Measurements from ENCODE around the gene SCLY.

Gene SCLY

GRCh38 chr2:238022594-238023157 is 38.1 kb upstream of the SCLY start (continued):
- TF ChIP-seq, protein P1, sequence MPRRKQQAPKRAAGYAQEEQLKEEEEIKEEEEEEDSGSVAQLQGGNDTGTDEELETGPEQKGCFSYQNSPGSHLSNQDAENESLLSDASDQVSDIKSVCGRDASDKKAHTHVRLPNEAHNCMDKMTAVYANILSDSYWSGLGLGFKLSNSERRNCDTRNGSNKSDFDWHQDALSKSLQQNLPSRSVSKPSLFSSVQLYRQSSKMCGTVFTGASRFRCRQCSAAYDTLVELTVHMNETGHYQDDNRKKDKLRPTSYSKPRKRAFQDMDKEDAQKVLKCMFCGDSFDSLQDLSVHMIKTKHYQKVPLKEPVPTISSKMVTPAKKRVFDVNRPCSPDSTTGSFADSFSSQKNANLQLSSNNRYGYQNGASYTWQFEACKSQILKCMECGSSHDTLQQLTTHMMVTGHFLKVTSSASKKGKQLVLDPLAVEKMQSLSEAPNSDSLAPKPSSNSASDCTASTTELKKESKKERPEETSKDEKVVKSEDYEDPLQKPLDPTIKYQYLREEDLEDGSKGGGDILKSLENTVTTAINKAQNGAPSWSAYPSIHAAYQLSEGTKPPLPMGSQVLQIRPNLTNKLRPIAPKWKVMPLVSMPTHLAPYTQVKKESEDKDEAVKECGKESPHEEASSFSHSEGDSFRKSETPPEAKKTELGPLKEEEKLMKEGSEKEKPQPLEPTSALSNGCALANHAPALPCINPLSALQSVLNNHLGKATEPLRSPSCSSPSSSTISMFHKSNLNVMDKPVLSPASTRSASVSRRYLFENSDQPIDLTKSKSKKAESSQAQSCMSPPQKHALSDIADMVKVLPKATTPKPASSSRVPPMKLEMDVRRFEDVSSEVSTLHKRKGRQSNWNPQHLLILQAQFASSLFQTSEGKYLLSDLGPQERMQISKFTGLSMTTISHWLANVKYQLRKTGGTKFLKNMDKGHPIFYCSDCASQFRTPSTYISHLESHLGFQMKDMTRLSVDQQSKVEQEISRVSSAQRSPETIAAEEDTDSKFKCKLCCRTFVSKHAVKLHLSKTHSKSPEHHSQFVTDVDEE (CRISPR knock-in tag; IDR thresholded peaks at IDR 0.05): no peak
- TF ChIP-seq ZFP30 (CRISPR knock-in tag; IDR thresholded peaks at IDR 0.05) (no peak), PATZ1 (CRISPR knock-in tag; IDR thresholded peaks at IDR 0.05; ENCODE audit: borderline replicate concordance) (no peak)

GRCh38 chr2:238023608-238024007 is 37.2 kb upstream of the SCLY start:
- no peak for ATAC-seq
- TF ChIP-seq CSDC2 (CRISPR knock-in tag; IDR thresholded peaks at IDR 0.05) (no peak), ZNF8 (CRISPR knock-in tag; IDR thresholded peaks at IDR 0.05) (no peak), PATZ1 (CRISPR knock-in tag; IDR thresholded peaks at IDR 0.05; ENCODE audit: borderline replicate concordance) (no peak), ZNF70 (CRISPR knock-in tag; IDR thresholded peaks at IDR 0.05) (no peak), SNAI2 (CRISPR knock-in tag; IDR thresholded peaks at IDR 0.05) (no peak), ZNF565 (CRISPR knock-in tag; conservative IDR thresholded peaks at IDR 0.05; ENCODE audit: low read depth) (no peak), ZC3H10 (CRISPR knock-in tag; IDR thresholded peaks at IDR 0.05) (no peak), ESRRG (CRISPR knock-in tag; IDR thresholded peaks at IDR 0.05) (no peak), TOX (CRISPR knock-in tag; IDR thresholded peaks at IDR 0.05; ENCODE audit: borderline replicate concordance) (no peak), RARB (CRISPR knock-in tag; IDR thresholded peaks at IDR 0.05) (no peak)
- TF ChIP-seq, protein P2, sequence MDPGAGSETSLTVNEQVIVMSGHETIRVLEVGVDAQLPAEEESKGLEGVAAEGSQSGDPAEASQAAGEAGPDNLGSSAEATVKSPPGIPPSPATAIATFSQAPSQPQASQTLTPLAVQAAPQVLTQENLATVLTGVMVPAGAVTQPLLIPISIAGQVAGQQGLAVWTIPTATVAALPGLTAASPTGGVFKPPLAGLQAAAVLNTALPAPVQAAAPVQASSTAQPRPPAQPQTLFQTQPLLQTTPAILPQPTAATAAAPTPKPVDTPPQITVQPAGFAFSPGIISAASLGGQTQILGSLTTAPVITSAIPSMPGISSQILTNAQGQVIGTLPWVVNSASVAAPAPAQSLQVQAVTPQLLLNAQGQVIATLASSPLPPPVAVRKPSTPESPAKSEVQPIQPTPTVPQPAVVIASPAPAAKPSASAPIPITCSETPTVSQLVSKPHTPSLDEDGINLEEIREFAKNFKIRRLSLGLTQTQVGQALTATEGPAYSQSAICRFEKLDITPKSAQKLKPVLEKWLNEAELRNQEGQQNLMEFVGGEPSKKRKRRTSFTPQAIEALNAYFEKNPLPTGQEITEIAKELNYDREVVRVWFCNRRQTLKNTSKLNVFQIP (CRISPR knock-in tag; IDR thresholded peaks at IDR 0.05; ENCODE audit: borderline replicate concordance, low read depth): no peak

- no peak; the same call in 2 of the 3 replicates for ATAC-seq
- no peak for TF ChIP-seq CSDC2 (CRISPR knock-in tag; IDR thresholded peaks at IDR 0.05)
- no peak for TF ChIP-seq SNAI2 (CRISPR knock-in tag; IDR thresholded peaks at IDR 0.05)
- no peak for TF ChIP-seq TOX (CRISPR knock-in tag; IDR thresholded peaks at IDR 0.05; ENCODE audit: borderline replicate concordance)
- no peak for TF ChIP-seq PPARA (CRISPR knock-in tag; IDR thresholded peaks at IDR 0.05; ENCODE audit: borderline replicate concordance)
Measured at GRCh38 chr2:238024986-238025385, 35.8 kb upstream of the SCLY start.

DNA sequence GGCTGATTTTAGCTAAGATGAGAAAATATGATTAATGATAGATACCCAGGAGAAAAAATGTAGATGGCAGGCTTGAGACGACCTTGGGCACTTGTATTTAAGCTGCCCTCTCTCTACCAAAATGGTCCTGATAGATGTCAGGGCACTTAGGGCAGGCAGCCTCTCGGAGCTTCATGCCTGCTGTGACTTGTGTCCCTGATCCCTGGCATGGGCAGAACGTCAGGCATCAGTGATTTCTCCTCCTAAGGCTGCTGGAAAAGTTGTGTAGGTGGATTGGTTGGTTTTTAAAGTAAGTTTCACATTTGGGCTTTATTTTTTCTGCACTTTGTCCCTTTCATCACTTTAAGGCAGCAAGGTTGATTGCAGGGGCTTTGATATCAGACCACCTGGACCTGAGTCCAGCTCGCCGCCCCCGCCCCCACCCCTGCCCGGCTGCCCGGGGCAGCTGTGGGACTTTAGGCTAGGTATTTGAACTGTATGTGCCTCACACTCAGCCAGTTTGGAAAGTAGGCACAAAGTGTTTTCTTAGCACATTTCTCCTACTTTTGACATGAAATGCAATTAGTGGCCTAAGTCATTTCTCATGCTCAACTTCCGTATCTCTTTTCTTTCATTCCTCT is 35.0 kb upstream of the SCLY start:
- ATAC-seq: no peak
- TF ChIP-seq CSRNP3 (CRISPR knock-in tag; IDR thresholded peaks at IDR 0.05): no peak
- no peak for TF ChIP-seq TCF4 (CRISPR knock-in tag; IDR thresholded peaks at IDR 0.05; ENCODE audit: borderline replicate concordance)
- no peak for TF ChIP-seq GLIS3 (CRISPR knock-in tag; IDR thresholded peaks at IDR 0.05)
- TF ChIP-seq ZC3H10 (CRISPR knock-in tag; IDR thresholded peaks at IDR 0.05): no peak
- TF ChIP-seq ZFP3 (CRISPR knock-in tag; IDR thresholded peaks at IDR 0.05): no peak
- no peak for TF ChIP-seq TOX (CRISPR knock-in tag; IDR thresholded peaks at IDR 0.05; ENCODE audit: borderline replicate concordance)
- no peak for TF ChIP-seq RARB (CRISPR knock-in tag; IDR thresholded peaks at IDR 0.05)
- no peak for TF ChIP-seq CREB5 (CRISPR knock-in tag; IDR thresholded peaks at IDR 0.05; ENCODE audit: low read depth)
- no peak for TF ChIP-seq ZNF70 (CRISPR knock-in tag; IDR thresholded peaks at IDR 0.05)
- no peak for TF ChIP-seq ZFP30 (CRISPR knock-in tag; IDR thresholded peaks at IDR 0.05)
- no peak for TF ChIP-seq BACH2 (CRISPR knock-in tag; IDR thresholded peaks at IDR 0.05; ENCODE audit: borderline replicate concordance)
- no peak for TF ChIP-seq CSDC2 (CRISPR knock-in tag; IDR thresholded peaks at IDR 0.05)
- TF ChIP-seq, protein P2 (CRISPR knock-in tag; IDR thresholded peaks at IDR 0.05; ENCODE audit: borderline replicate concordance, low read depth): no peak
- TF ChIP-seq SNAI2 (CRISPR knock-in tag; IDR thresholded peaks at IDR 0.05): no peak
- no peak for TF ChIP-seq ZNF8 (CRISPR knock-in tag; IDR thresholded peaks at IDR 0.05)
- no peak for TF ChIP-seq ARNTL (CRISPR knock-in tag; IDR thresholded peaks at IDR 0.05; ENCODE audit: borderline replicate concordance, low read depth)

All from SK-N-SH treated with all-trans-retinoic acid at 6 μM for 48 hours (cell line).